B cell (primary cell): ENCODE data around the gene DTD1. TPM values are rescaled to one million over a fixed set of nuclear protein-coding genes. Genes with fewer than 3 reads are reported as not detected.

ENCODE experiments used
- ATAC-seq: fragments of 200-7000 bp; cut with Tn5 transposase; one replicate; pipeline ENCODE4 v1.10.0; 2021; ENCODE audit warnings: low read depth, mild to moderate bottlenecking, moderate number of reproducible peaks, moderate library complexity
- CTCF ChIA-PET: fragments of 350-600 bp; sonication (Branson Sonifier 250); formaldehyde crosslinking; loops from one replicate; lab custom pipeline; 2021; ENCODE audit warnings: antibody characterized with exemption, inconsistent platforms; lab: Charles Lee
- POLR2A ChIA-PET: fragments of 350-600 bp; sonication (Branson Sonifier 250); formaldehyde crosslinking; loops from one replicate; lab custom pipeline; 2021; ENCODE audit warnings: antibody characterized with exemption; lab: Charles Lee
- DNase-seq: peaks from one replicate; pipeline ENCODE4 v3.0.0; 2013
- H2AFZ ChIP-seq: 2 replicates; pipeline ENCODE4 v1.6.1; 2012; ENCODE audit warnings: mild to moderate bottlenecking, low read depth, low read length; ENCODE audit not compliant: insufficient read depth, poor library complexity, severe bottlenecking
- H3K27ac ChIP-seq, 2 donors: 1 replicate in 1 of 2; 2 replicates in 1 of 2; pipeline ENCODE4 v1.5.1; 2012 to 2013; ENCODE audit warnings: low read length in 2 of 2, mild to moderate bottlenecking in 2 of 2, moderate library complexity in 1 of 2
- H3K27me3 ChIP-seq, 4 experiments: fragments of 200-600 bp in 1 of 4; sonication (generic) in 1 of 4; replicated peaks in 1 of 4; 1 replicate in 2 of 4; 2 replicates in 2 of 4; pipeline versions ENCODE4 v1.6.1 to v1.7.0; 2013 to 2016; ENCODE audit warnings: low read length in 3 of 4, mild to moderate bottlenecking in 2 of 4, mixed read lengths in 1 of 4, moderate library complexity in 1 of 4; ENCODE audit not compliant: insufficient read depth in 4 of 4, control insufficient read depth in 3 of 4; ENCODE audit errors: control extremely low read depth in 1 of 4
- H3K36me3 ChIP-seq, 2 experiments: replicated peaks in 1 of 2; 1 replicate in 1 of 2; 2 replicates in 1 of 2; pipeline versions ENCODE4 v1.6.1 to v1.7.1; 2013; ENCODE audit warnings: low read length in 1 of 2; ENCODE audit not compliant: insufficient read depth in 2 of 2, control insufficient read depth in 1 of 2; ENCODE audit errors: control extremely low read depth in 1 of 2, extremely low read depth in 1 of 2
- H3K4me1 ChIP-seq, 2 donors: fragments of 200-600 bp in 1 of 2; sonication (generic) in 1 of 2; 1 replicate in 1 of 2; 2 replicates in 1 of 2; pipeline versions ENCODE4 v1.5.1 to v1.6.1; 2013 to 2017; ENCODE audit warnings: low read length in 2 of 2; ENCODE audit not compliant: control insufficient read depth in 2 of 2, insufficient read depth in 2 of 2
- H3K4me2 ChIP-seq: replicated peaks from 2 replicates; pipeline ENCODE3; 2012; ENCODE audit warnings: mild to moderate bottlenecking, low read depth, low read length; ENCODE audit not compliant: poor library complexity, severe bottlenecking
- H3K4me3 ChIP-seq, 5 experiments: fragments of 200-600 bp in 1 of 5; sonication (generic) in 1 of 5; 1 replicate in 3 of 5; 2 replicates in 2 of 5; pipeline versions ENCODE4 v1.5.1 to v1.7.0; 2011 to 2016; ENCODE audit warnings: low read length in 4 of 5, mild to moderate bottlenecking in 4 of 5, low read depth in 2 of 5, control low read depth in 1 of 5, moderate library complexity in 1 of 5; ENCODE audit not compliant: insufficient read depth in 1 of 5; ENCODE audit errors: control extremely low read depth in 1 of 5, extremely low read depth in 1 of 5
- H3K79me2 ChIP-seq: fragments of 200-600 bp; sonication (generic); one replicate; pipeline ENCODE4 v1.6.0; 2016; ENCODE audit warnings: low read length; ENCODE audit not compliant: control insufficient read depth, insufficient read depth
- H3K9ac ChIP-seq: fragments of 200-600 bp; sonication (generic); 2 replicates; pipeline ENCODE4 v1.6.1; 2017; ENCODE audit warnings: mild to moderate bottlenecking, low read length, moderate library complexity
- H3K9me3 ChIP-seq, 3 donors: one replicate each; pipeline versions ENCODE4 v1.6.1 to v1.7.1; 2013; ENCODE audit warnings: low read length in 2 of 3; ENCODE audit not compliant: control insufficient read depth in 2 of 3, insufficient read depth in 1 of 3; ENCODE audit errors: control extremely low read depth in 1 of 3
- H4K20me1 ChIP-seq: 2 replicates; pipeline ENCODE4 v1.6.0; 2012; ENCODE audit warnings: mild to moderate bottlenecking, low read length; ENCODE audit not compliant: insufficient read depth, control insufficient read depth, poor library complexity, severe bottlenecking
- H3K27ac Mint-ChIP-seq: one replicate; pipeline ENCODE4 v1.8.0; 2021; ENCODE audit warnings: mixed read lengths
- H3K27me3 Mint-ChIP-seq: one replicate; pipeline ENCODE4 v1.8.0; 2021; ENCODE audit warnings: mixed read lengths
- H3K4me1 Mint-ChIP-seq: one replicate; pipeline ENCODE4 v1.8.0; 2021; ENCODE audit warnings: mixed read lengths
- H3K4me3 Mint-ChIP-seq: one replicate; pipeline ENCODE4 v1.8.0; 2021; ENCODE audit warnings: mixed read lengths
- H3K9me3 Mint-ChIP-seq: one replicate; pipeline ENCODE4 v1.8.0; 2022; ENCODE audit warnings: mixed read lengths; ENCODE audit not compliant: insufficient read depth
- EZH2 ChIP-seq: IDR thresholded peaks from 2 replicates; pipeline ENCODE4 v1.6.1; 2012; ENCODE audit warnings: borderline replicate concordance, low read depth, mild to moderate bottlenecking, moderate library complexity, low read length; ENCODE audit not compliant: insufficient read depth, poor library complexity, severe bottlenecking
- WGBS: methylation state at CpG from one replicate; pipeline ENCODE4 v1.1.5; 2013; ENCODE audit warnings: missing lambda C conversion rate; ENCODE audit not compliant: insufficient coverage; 5-methylcytosine and 5-hydroxymethylcytosine counted together
- intact Hi-C: fragments of 100-400 bp; cut with micrococcal nuclease; formaldehyde crosslinking; loops from one replicate; pipeline ENCODE4 v1.10.0; 2022
- polyA plus RNA-seq: library from polyadenylated mRNA; depleted of rRNA; stranded (reverse); fragments of >200 nt; gene quantifications from 2 replicates; pipeline ENCODE4 v1.2.3, GENCODE V29; 2012
- total RNA-seq, 2 donors: library from RNA; stranded (reverse); fragments of 120-200 nt in 1 of 2; gene quantifications; 1 replicate in 1 of 2; 2 replicates in 1 of 2; pipeline versions ENCODE4 v1.2.3 to v1.2.4, GENCODE V29; 2013 to 2022
- TF ChIP-seq, protein P1 (sequence below): fragments of 200-600 bp; IDR thresholded peaks from one replicate; pipeline ENCODE4 v1.8.0; 2022; ENCODE audit warnings: antibody characterized with exemption, mild to moderate bottlenecking

Gene DTD1
- total and polyA plus RNA-seq, 2 donors (not counting 1 experiment from before 2014, with no cell fraction given): 18.7 to 20.4 TPM

DNA sequence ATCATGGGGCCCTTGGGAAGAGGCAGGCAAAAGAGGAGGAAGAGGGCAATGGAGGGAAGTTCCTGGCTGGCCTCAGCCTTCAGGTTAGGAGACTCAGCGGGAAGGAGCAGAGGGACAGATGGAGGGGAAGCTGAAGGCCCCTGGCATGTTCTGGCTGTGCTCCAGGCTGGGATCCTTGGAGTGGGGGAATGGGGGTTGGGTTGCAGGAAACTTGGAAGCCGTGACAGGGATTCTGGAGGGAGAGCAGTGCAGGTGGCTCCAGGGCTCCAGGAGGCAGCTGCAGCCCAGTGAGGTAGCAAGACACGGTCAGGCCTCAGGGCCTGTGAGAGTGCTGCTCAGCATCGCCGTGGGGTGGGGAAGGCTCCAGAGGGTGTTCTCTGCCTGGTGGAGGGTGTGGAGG lies 161.1 kb downstream of the DTD1 start:
- DNase-seq (no peak), ATAC-seq (no peak)
- no peaks in the 10 kb centered on the region for H3K27me3 ChIP-seq
- Mint-ChIP-seq H3K9me3 (no peaks in the 10 kb centered on the region), H3K27ac (no peak overlapping the region), H3K4me3 (no peak overlapping the region), H3K27me3 (no peaks in the 10 kb centered on the region), H3K4me1 (peaks cover 7% of the 10 kb centered on the region)
- no peaks in the 10 kb centered on the region for H4K20me1 ChIP-seq
- H3K27ac ChIP-seq: no peak overlapping the region
- intact Hi-C loops: no loop called here
- H3K36me3 ChIP-seq: peaks cover 0 to 11% of the 10 kb centered on the region in 2 experiments
- WGBS: 99% methylated on average over 5 of the region's 5 CpGs
- TF ChIP-seq, protein P1, sequence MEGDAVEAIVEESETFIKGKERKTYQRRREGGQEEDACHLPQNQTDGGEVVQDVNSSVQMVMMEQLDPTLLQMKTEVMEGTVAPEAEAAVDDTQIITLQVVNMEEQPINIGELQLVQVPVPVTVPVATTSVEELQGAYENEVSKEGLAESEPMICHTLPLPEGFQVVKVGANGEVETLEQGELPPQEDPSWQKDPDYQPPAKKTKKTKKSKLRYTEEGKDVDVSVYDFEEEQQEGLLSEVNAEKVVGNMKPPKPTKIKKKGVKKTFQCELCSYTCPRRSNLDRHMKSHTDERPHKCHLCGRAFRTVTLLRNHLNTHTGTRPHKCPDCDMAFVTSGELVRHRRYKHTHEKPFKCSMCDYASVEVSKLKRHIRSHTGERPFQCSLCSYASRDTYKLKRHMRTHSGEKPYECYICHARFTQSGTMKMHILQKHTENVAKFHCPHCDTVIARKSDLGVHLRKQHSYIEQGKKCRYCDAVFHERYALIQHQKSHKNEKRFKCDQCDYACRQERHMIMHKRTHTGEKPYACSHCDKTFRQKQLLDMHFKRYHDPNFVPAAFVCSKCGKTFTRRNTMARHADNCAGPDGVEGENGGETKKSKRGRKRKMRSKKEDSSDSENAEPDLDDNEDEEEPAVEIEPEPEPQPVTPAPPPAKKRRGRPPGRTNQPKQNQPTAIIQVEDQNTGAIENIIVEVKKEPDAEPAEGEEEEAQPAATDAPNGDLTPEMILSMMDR: no peak
- no peak for TF ChIP-seq EZH2
- POLR2A ChIA-PET: no interaction called here
- H3K9ac ChIP-seq: no peak overlapping the region
- H2AFZ ChIP-seq: no peak overlapping the region
- H3K4me1 ChIP-seq: peaks cover 3 to 5% of the 10 kb centered on the region in 2 donors
- H3K9me3 ChIP-seq: no peaks in the 10 kb centered on the region
- H3K4me3 ChIP-seq: no peak overlapping the region
- no peak overlapping the region for H3K4me2 ChIP-seq
- no peaks in the 10 kb centered on the region for H3K79me2 ChIP-seq
- CTCF ChIA-PET: no interaction called here

DNA sequence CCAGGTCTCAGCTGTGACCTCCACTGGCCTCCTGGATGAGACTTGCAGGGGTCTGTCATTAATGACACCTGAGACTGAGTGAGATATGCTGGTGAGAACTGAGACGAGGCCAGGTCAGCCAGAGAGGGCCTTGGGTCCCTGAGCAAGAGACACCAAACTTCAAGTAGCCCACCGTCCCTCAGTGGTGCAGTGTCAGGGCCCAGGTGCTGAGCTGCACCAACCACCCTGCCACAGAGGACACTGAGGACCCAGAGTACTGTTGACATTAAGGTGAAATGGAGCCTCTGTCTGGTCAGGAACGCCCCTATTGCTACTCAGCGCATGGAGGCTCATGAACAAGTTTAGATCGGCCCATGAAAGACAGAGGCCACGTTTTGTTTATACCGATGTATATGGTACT lies 161.7 kb downstream of the DTD1 start:
- no peaks in the 10 kb centered on the region for H4K20me1 ChIP-seq
- peaks cover 12% of the 10 kb centered on the region for H3K4me1 Mint-ChIP-seq
- CTCF ChIA-PET: interaction anchor here (0.9 kb wide), 1 partner anchor 117 kb away, joined by 3 read pairs; no protein-coding TSS in a partner anchor
- no peak overlapping the region for H3K4me3 Mint-ChIP-seq
- no peaks in the 10 kb centered on the region for H3K9me3 Mint-ChIP-seq
- no peak overlapping the region for H3K4me3 ChIP-seq
- POLR2A ChIA-PET: no interaction called here
- no peak overlapping the region for H3K27ac ChIP-seq
- H2AFZ ChIP-seq: no peak overlapping the region
- no peaks in the 10 kb centered on the region for H3K27me3 Mint-ChIP-seq
- DNase-seq (no peak), ATAC-seq (no peak)
- H3K79me2 ChIP-seq: no peaks in the 10 kb centered on the region
- H3K9me3 ChIP-seq: no peaks in the 10 kb centered on the region
- H3K9ac ChIP-seq: no peak overlapping the region
- no peaks in the 10 kb centered on the region for H3K27me3 ChIP-seq
- H3K4me2 ChIP-seq: no peak overlapping the region
- TF ChIP-seq, protein P1: no peak
- no peak for TF ChIP-seq EZH2
- 93% methylated on average over 7 of the region's 7 CpGs for WGBS
- peaks cover 6 to 10% of the 10 kb centered on the region in 2 donors for H3K4me1 ChIP-seq
- H3K36me3 ChIP-seq: peaks cover 0 to 11% of the 10 kb centered on the region in 2 experiments
- no peak overlapping the region for H3K27ac Mint-ChIP-seq
- intact Hi-C loops: no loop called here
